IMR-90 (cell line): ENCODE results near the gene PRKCA. TPM values are rescaled to one million over a fixed set of nuclear protein-coding genes. Genes with fewer than 3 reads are reported as not detected.

Experiments
- ATAC-seq: fragments of 200-7000 bp; cut with Tn5 transposase; 2 replicates; pipeline ENCODE4 v1.9.1; 2020; ENCODE audit warnings: low read depth, mild to moderate bottlenecking, moderate library complexity
- BruUV-seq: library from RNA; stranded (reverse); fragments of 400-500 nt; replicated peaks from 2 replicates; lab custom pipeline; 2021; lab: Mats Ljungman, UMichigan
- CTCF ChIA-PET: fragments of 300-600 bp; formaldehyde crosslinking; extraction: SDS; loops from one replicate; lab custom pipeline; 2021; ENCODE audit warnings: antibody characterized with exemption; lab: Yijun Ruan, JAX
- POLR2A ChIA-PET: fragments of 300-600 bp; sonication (Branson Sonifier 250); formaldehyde crosslinking; loops from one replicate; lab custom pipeline; 2022; ENCODE audit warnings: antibody characterized with exemption; ENCODE audit not compliant: unreplicated experiment; lab: Charles Lee
- DNase-seq: peaks from one replicate; pipeline ENCODE4 v3.0.0; 2013
- H2AFZ ChIP-seq: replicated peaks from 2 replicates; pipeline ENCODE3; 2013; ENCODE audit warnings: low read length, mild to moderate bottlenecking; ENCODE audit not compliant: poor library complexity
- H2AK5ac ChIP-seq: 2 replicates; pipeline ENCODE4 v1.6.1; 2013; ENCODE audit warnings: low read depth, low read length, inconsistent platforms
- H2AK9ac ChIP-seq: replicated peaks from 2 replicates; pipeline ENCODE3; 2013; ENCODE audit warnings: mild to moderate bottlenecking, low read depth, low read length, moderate library complexity; ENCODE audit not compliant: poor library complexity
- H2BK120ac ChIP-seq: 2 replicates; pipeline ENCODE4 v1.6.1; 2013; ENCODE audit warnings: low read depth, low read length, inconsistent platforms
- H2BK15ac ChIP-seq: 3 replicates; pipeline ENCODE4 v1.6.1; 2013; ENCODE audit warnings: low read depth, low read length, inconsistent platforms
- H2BK20ac ChIP-seq: 2 replicates; pipeline ENCODE4 v1.6.1; 2013; ENCODE audit warnings: low read depth, mild to moderate bottlenecking, inconsistent platforms, low read length, moderate library complexity
- H2BK5ac ChIP-seq: 2 replicates; pipeline ENCODE4 v1.6.1; 2013; ENCODE audit warnings: mild to moderate bottlenecking, low read depth, low read length, inconsistent platforms; ENCODE audit not compliant: poor library complexity, severe bottlenecking
- H3K14ac ChIP-seq: replicated peaks from 2 replicates; pipeline ENCODE4 v1.6.1; 2013; ENCODE audit warnings: low read depth, low read length, inconsistent platforms
- H3K18ac ChIP-seq: 2 replicates; pipeline ENCODE4 v1.6.1; 2013; ENCODE audit warnings: low read depth, low read length, control low read depth
- H3K23ac ChIP-seq: 2 replicates; pipeline ENCODE4 v1.6.1; 2013; ENCODE audit warnings: low read depth, low read length, inconsistent platforms
- H3K27ac ChIP-seq: 2 replicates; pipeline ENCODE4 v1.5.1; 2013; ENCODE audit warnings: mild to moderate bottlenecking, control low read depth, low read length; ENCODE audit not compliant: insufficient read depth
- H3K27me3 ChIP-seq: 2 replicates; pipeline ENCODE4 v1.6.1; 2013; ENCODE audit warnings: low read length; ENCODE audit not compliant: control insufficient read depth, insufficient read depth
- H3K36me3 ChIP-seq: 2 replicates; pipeline ENCODE4 v1.6.1; 2013; ENCODE audit warnings: low read length, mixed read lengths; ENCODE audit not compliant: control insufficient read depth, insufficient read depth
- H3K4ac ChIP-seq: 2 replicates; pipeline ENCODE4 v1.6.1; 2013; ENCODE audit warnings: low read depth, low read length, inconsistent platforms
- H3K4me1 ChIP-seq: 2 replicates; pipeline ENCODE4 v1.6.1; 2013; ENCODE audit warnings: low read length, mixed read lengths; ENCODE audit not compliant: control insufficient read depth, insufficient read depth
- H3K4me2 ChIP-seq: 2 replicates; pipeline ENCODE4 v1.6.1; 2013; ENCODE audit warnings: low read depth, mild to moderate bottlenecking, control low read depth, low read length, moderate library complexity
- H3K4me3 ChIP-seq: 2 replicates; pipeline ENCODE4 v1.5.1; 2013; ENCODE audit warnings: low read depth, mild to moderate bottlenecking, control low read depth, low read length, moderate library complexity; ENCODE audit not compliant: insufficient read depth
- H3K56ac ChIP-seq: 2 replicates; pipeline ENCODE4 v1.6.1; 2013; ENCODE audit warnings: low read length, inconsistent platforms; ENCODE audit not compliant: insufficient read depth; ENCODE audit errors: extremely low read depth
- H3K79me1 ChIP-seq, 2 experiments: 2 replicates each; pipeline ENCODE4 v1.6.1; 2013; ENCODE audit warnings: low read length in 2 of 2, inconsistent platforms in 1 of 2, low read depth in 1 of 2
- H3K9ac ChIP-seq: 2 replicates; pipeline ENCODE4 v1.6.1; 2013; ENCODE audit warnings: low read depth, low read length, control low read depth
- H3K9me1 ChIP-seq: 2 replicates; pipeline ENCODE4 v1.6.1; 2013; ENCODE audit warnings: low read length, inconsistent platforms; ENCODE audit not compliant: insufficient read depth
- H3K9me3 ChIP-seq: 2 replicates; pipeline ENCODE4 v1.6.1; 2013; ENCODE audit warnings: low read length; ENCODE audit not compliant: control insufficient read depth, insufficient read depth
- H4K20me1 ChIP-seq: 2 replicates; pipeline ENCODE4 v1.6.1; 2013; ENCODE audit warnings: low read length, inconsistent platforms; ENCODE audit not compliant: insufficient read depth
- H4K5ac ChIP-seq: 2 replicates; pipeline ENCODE4 v1.6.1; 2013; ENCODE audit warnings: mild to moderate bottlenecking, low read depth, low read length, control low read depth
- H4K8ac ChIP-seq, 2 experiments: 2 replicates each; pipeline ENCODE4 v1.6.1; 2013; ENCODE audit warnings: low read depth in 2 of 2, low read length in 2 of 2, control low read depth in 1 of 2, inconsistent platforms in 1 of 2
- H4K91ac ChIP-seq: 2 replicates; pipeline ENCODE4 v1.6.1; 2013; ENCODE audit warnings: low read depth, low read length, inconsistent platforms; ENCODE audit not compliant: insufficient read depth
- BHLHE40 ChIP-seq: fragments of 150-350 bp; IDR thresholded peaks from 2 replicates; pipeline ENCODE4 v1.6.1; 2016; ENCODE audit warnings: mild to moderate bottlenecking, low read depth, low read length
- CEBPB ChIP-seq: IDR thresholded peaks from 2 replicates; pipeline ENCODE4 v1.6.1; 2012; ENCODE audit warnings: low read depth, low read length, improper control_type of control experiment
- CHD1 ChIP-seq: IDR thresholded peaks from 2 replicates; pipeline ENCODE4 v1.6.1; 2012; ENCODE audit warnings: low read depth, low read length, improper control_type of control experiment
- CTCF ChIP-seq: conservative IDR thresholded peaks from 2 replicates; pipeline ENCODE4 v1.5.1; 2012; ENCODE audit warnings: mild to moderate bottlenecking, low read depth, low read length, improper control_type of control experiment
- ELK1 ChIP-seq: fragments of 150-350 bp; IDR thresholded peaks from 2 replicates; pipeline ENCODE4 v1.6.1; 2016; ENCODE audit warnings: low read depth, mild to moderate bottlenecking, low read length, moderate library complexity, borderline replicate concordance
- FOS ChIP-seq: fragments of 150-350 bp; IDR thresholded peaks from 2 replicates; pipeline ENCODE4 v1.6.1; 2016; ENCODE audit warnings: low read depth, low read length
- MAFK ChIP-seq: IDR thresholded peaks from 2 replicates; pipeline ENCODE4 v1.6.1; 2012; ENCODE audit warnings: low read depth, low read length, improper control_type of control experiment
- MAZ ChIP-seq: IDR thresholded peaks from 2 replicates; pipeline ENCODE4 v1.6.1; 2012; ENCODE audit warnings: low read depth, mild to moderate bottlenecking, low read length, improper control_type of control experiment, moderate library complexity, borderline replicate concordance
- MXI1 ChIP-seq: IDR thresholded peaks from 2 replicates; pipeline ENCODE4 v1.6.1; 2012; ENCODE audit warnings: low read depth, mild to moderate bottlenecking, low read length, moderate library complexity, borderline replicate concordance
- NFE2L2 ChIP-seq: fragments of 150-350 bp; IDR thresholded peaks from 2 replicates; pipeline ENCODE4 v1.6.1; 2016; ENCODE audit warnings: low read depth, mild to moderate bottlenecking, low read length
- POLR2A ChIP-seq: IDR thresholded peaks from 2 replicates; pipeline ENCODE4 v1.6.1; 2012; ENCODE audit warnings: mild to moderate bottlenecking, low read depth, low read length
- RAD21 ChIP-seq: IDR thresholded peaks from 2 replicates; pipeline ENCODE4 v1.6.1; 2012; ENCODE audit warnings: low read length, improper control_type of control experiment
- RCOR1 ChIP-seq: IDR thresholded peaks from 2 replicates; pipeline ENCODE4 v1.6.1; 2012; ENCODE audit warnings: mild to moderate bottlenecking, low read length, improper control_type of control experiment; ENCODE audit not compliant: insufficient replicate concordance
- RFX5 ChIP-seq: IDR thresholded peaks from 2 replicates; pipeline ENCODE4 v1.8.0; 2012; ENCODE audit warnings: low read depth, mild to moderate bottlenecking, low read length, moderate library complexity
- SMC3 ChIP-seq: fragments of 150-350 bp; IDR thresholded peaks from 2 replicates; pipeline ENCODE4 v1.6.1; 2016; ENCODE audit warnings: low read depth, mild to moderate bottlenecking, antibody characterized with exemption, low read length, moderate library complexity
- USF2 ChIP-seq: fragments of 150-350 bp; IDR thresholded peaks from 2 replicates; pipeline ENCODE4 v1.6.1; 2017; ENCODE audit warnings: mild to moderate bottlenecking, antibody characterized with exemption, low read length, low read depth
- WGBS, 2 experiments: methylation state at CpG; one replicate each; pipeline versions ENCODE4 v1.1.5 to v1.1.7; 2013; ENCODE audit warnings: missing lambda C conversion rate in 2 of 2; ENCODE audit not compliant: insufficient read length in 1 of 2; ENCODE audit errors: extremely low coverage in 2 of 2; 5-methylcytosine and 5-hydroxymethylcytosine counted together
- dilution Hi-C: fragments of 300-500 bp; cut with HindIII; formaldehyde crosslinking; loops from one replicate; pipeline ENCODE4 v1.14.3; 2018; ENCODE audit warnings: low sequenced_read_pairs; ENCODE audit not compliant: unreplicated experiment
- in situ Hi-C: fragments of 300-500 bp; cut with MboI; formaldehyde crosslinking; loops from 3 replicates; pipeline ENCODE4 v1.14.3; 2019; ENCODE audit warnings: low sequenced_read_pairs, inconsistent platforms, mixed read lengths
- intact Hi-C: fragments of 100-400 bp; cut with micrococcal nuclease; formaldehyde crosslinking; loops from 2 replicates; pipeline ENCODE4 v1.10.0; 2022
- polyA plus RNA-seq, 3 experiments: library from polyadenylated mRNA; depleted of rRNA; stranded (reverse); fragments of >200 nt; gene quantifications; 2 replicates each; pipeline ENCODE4 v1.2.3, GENCODE V29; 2012; ENCODE audit warnings: low replicate concordance in 1 of 3
- total RNA-seq: library from RNA; depleted of rRNA; stranded (reverse); fragments of >200 nt; gene quantifications from 2 replicates; pipeline ENCODE4 v1.2.3, GENCODE V29; 2012

The PRKCA gene
- total and polyA plus RNA-seq, 2 of the 4 experiments (the other 2 are of a cell fraction) = 31.0 to 46.0 TPM

DNA sequence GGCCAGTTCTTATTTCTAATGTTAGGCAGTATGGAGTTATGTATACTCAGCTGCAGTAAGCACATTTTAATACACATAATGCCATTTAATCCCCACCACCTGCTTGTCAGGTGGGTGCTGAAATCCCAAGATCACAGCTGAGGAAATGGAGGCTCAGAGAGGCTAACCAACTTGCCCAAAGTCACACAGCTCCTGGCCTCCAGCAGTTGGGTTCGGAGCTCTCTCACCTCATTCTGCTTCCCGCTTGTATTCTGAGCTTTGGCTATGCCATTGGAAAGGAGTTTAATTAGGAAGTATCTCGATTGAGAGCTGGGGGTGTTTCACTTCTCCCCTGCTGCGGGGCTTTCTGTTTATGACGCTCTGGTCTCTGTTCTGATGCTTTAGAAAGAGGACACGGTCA, 459.9 kb downstream of the PRKCA start:
- Histone ChIP-seq H2BK20ac (no peak overlapping the region), H3K4me2 (no peak overlapping the region), H3K27me3 (no peaks in the 10 kb centered on the region), H3K27ac (no peak overlapping the region), H4K91ac (no peak overlapping the region), H3K9me3 (no peaks in the 10 kb centered on the region), H3K79me1 (no peaks in the 10 kb centered on the region), H2AK5ac (no peak overlapping the region), H2BK120ac (no peak overlapping the region), H3K23ac (no peak overlapping the region), H3K4me3 (no peak overlapping the region), H3K4ac (no peak overlapping the region), H3K36me3 (peaks cover 20% of the 10 kb centered on the region), H2BK5ac (no peak overlapping the region), H3K56ac (no peak overlapping the region), H4K8ac (no peak overlapping the region), H2AK9ac (no peak overlapping the region), H3K14ac (no peak overlapping the region), H2BK15ac (no peak overlapping the region), H4K20me1 (no peaks in the 10 kb centered on the region), H4K5ac (no peak overlapping the region), H3K4me1 (no peaks in the 10 kb centered on the region), H2AFZ (no peak overlapping the region), H3K9ac (no peak overlapping the region), H3K18ac (no peak overlapping the region), H3K9me1 (no peaks in the 10 kb centered on the region; the same call in 1 of the 2 replicates)
- TF ChIP-seq RFX5 (no peak), BHLHE40 (no peak), CHD1 (no peak), FOS (no peak), RAD21 (no peak), USF2 (no peak), MXI1 (no peak), POLR2A (no peak), NFE2L2 (no peak), RCOR1 (no peak), SMC3 (no peak), CEBPB (no peak), CTCF (no peak), MAFK (no peak), MAZ (no peak), ELK1 (no peak)
- 89% methylated on average over 3 of the region's 6 CpGs; no CpG with 5 or more reads in 1 of the 2 experiments for WGBS, 2 experiments
- ATAC-seq (no peak), DNase-seq (no peak)
- BruUV-seq = no TSS peak
- in situ Hi-C loops = no loop called here
- ChIA-PET POLR2A (no interaction called here), CTCF (no interaction called here)
- dilution Hi-C loops = no loop called here
- intact Hi-C loops = no loop called here
